ENCODE results near the gene ZBTB11. TPM values are rescaled to one million over a fixed set of nuclear protein-coding genes. Genes with fewer than 3 reads are reported as not detected.
A peak's percentile ranks its signal among the peaks of the same experiment; 100 is the strongest.
"Not testable (repeated sequence)": the region's sequence is repeated elsewhere in the genome, so short reads cannot be mapped to it uniquely, and the experiment has no call there.

ZBTB11 gene
- total RNA-seq, 1 experiment from 2014 or later = 22.4 TPM

GRCh38 chr3:101685050-101685400 lies 8.1 kb upstream of the ZBTB11 start:
- CTCF ChIA-PET = no interaction called here
- no peaks in the 10 kb centered on the region for H3K9me3 ChIP-seq (ENCODE audit: low read depth, low read length, poor library complexity, severe bottlenecking)
- no TSS peak for BruUV-seq (replicated peaks)
- DNase-seq (ENCODE audit: low spot score) = no peak
- intact Hi-C loops (cut with micrococcal nuclease; ENCODE audit: unreplicated experiment) = no loop called here
- H3K27ac ChIP-seq (ENCODE audit: low read depth, low read length, poor library complexity, severe bottlenecking) = peak overlapping the region; percentile 94
- peaks cover 21% of the 10 kb centered on the region for H3K4me1 ChIP-seq (ENCODE audit: insufficient read depth, low read length, poor library complexity, severe bottlenecking)
- no peaks in the 10 kb centered on the region for H3K27me3 ChIP-seq (replicated peaks; ENCODE audit: insufficient read depth, low read depth, low read length, poor library complexity)
- H3K36me3 ChIP-seq (ENCODE audit: insufficient read depth, low read length, poor library complexity, severe bottlenecking) = peaks cover 60% of the 10 kb centered on the region
- TF ChIP-seq, protein P1, sequence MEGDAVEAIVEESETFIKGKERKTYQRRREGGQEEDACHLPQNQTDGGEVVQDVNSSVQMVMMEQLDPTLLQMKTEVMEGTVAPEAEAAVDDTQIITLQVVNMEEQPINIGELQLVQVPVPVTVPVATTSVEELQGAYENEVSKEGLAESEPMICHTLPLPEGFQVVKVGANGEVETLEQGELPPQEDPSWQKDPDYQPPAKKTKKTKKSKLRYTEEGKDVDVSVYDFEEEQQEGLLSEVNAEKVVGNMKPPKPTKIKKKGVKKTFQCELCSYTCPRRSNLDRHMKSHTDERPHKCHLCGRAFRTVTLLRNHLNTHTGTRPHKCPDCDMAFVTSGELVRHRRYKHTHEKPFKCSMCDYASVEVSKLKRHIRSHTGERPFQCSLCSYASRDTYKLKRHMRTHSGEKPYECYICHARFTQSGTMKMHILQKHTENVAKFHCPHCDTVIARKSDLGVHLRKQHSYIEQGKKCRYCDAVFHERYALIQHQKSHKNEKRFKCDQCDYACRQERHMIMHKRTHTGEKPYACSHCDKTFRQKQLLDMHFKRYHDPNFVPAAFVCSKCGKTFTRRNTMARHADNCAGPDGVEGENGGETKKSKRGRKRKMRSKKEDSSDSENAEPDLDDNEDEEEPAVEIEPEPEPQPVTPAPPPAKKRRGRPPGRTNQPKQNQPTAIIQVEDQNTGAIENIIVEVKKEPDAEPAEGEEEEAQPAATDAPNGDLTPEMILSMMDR (conservative IDR thresholded peaks at IDR 0.05; ENCODE audit: low read depth, low read length) = no peak
- TF ChIP-seq EZH2 (IDR thresholded peaks at IDR 0.05; ENCODE audit: borderline replicate concordance, low read depth, low read length, poor library complexity, severe bottlenecking) = no peak
- POLR2A ChIA-PET (ENCODE audit: low non-redundant PET) = interaction anchor here (0.6 kb wide), 1 partner anchor 865 kb away, joined by 9 read pairs; no protein-coding TSS in a partner anchor
- peak overlapping the region; percentile 75 for H3K4me3 ChIP-seq (ENCODE audit: low read depth, low read length, poor library complexity, severe bottlenecking)

DNA sequence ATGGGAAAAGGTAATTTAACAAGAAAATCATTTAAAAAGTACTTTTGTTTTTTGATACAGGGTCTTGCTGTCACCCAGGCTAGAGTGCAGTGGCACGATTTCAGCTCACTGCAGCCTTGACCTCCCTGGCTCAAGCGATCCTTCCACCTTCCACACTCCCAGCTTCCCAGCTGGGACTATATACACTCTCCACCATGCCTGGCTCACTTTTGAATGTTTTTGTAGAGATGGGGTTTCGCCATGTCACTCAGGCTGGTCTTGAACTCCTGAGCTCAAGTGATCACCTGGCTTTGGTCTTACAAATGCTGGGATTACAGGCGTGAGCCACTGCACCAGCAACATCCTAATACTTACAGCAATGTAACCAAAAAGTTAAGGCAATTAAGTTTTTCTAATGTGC lies 3.5 kb upstream of the ZBTB11 start:
- no peak for TF ChIP-seq EZH2 (IDR thresholded peaks at IDR 0.05; ENCODE audit: borderline replicate concordance, low read depth, low read length, poor library complexity, severe bottlenecking)
- TF ChIP-seq, protein P1 (conservative IDR thresholded peaks at IDR 0.05; ENCODE audit: low read depth, low read length) = no peak
- CTCF ChIA-PET = no interaction called here

GRCh38 chr3:101678837-101679236 lies 1.9 kb upstream of the ZBTB11 start:
- H3K27me3 ChIP-seq (replicated peaks; ENCODE audit: insufficient read depth, low read depth, low read length, poor library complexity); POLR2A ChIA-PET (ENCODE audit: low non-redundant PET); CTCF ChIA-PET; H3K9me3 ChIP-seq (ENCODE audit: low read depth, low read length, poor library complexity, severe bottlenecking); H3K4me3 ChIP-seq (ENCODE audit: low read depth, low read length, poor library complexity, severe bottlenecking); DNase-seq (ENCODE audit: low spot score); BruUV-seq (replicated peaks); H3K27ac ChIP-seq (ENCODE audit: low read depth, low read length, poor library complexity, severe bottlenecking): not testable (repeated sequence)
- Histone ChIP-seq H3K4me1 (ENCODE audit: insufficient read depth, low read length, poor library complexity, severe bottlenecking) (peaks cover 21% of the 10 kb centered on the region), H3K36me3 (ENCODE audit: insufficient read depth, low read length, poor library complexity, severe bottlenecking) (peaks cover 43% of the 10 kb centered on the region)
- intact Hi-C loops (cut with micrococcal nuclease; ENCODE audit: unreplicated experiment) = loop anchor here (5.0 kb wide), 1 partner anchor 107 kb away; the partner anchor contains the start of gene PCNP

More for the DNA sequence above, 3.5 kb upstream of the ZBTB11 start:
- no peak overlapping the region for H3K27ac ChIP-seq (ENCODE audit: low read depth, low read length, poor library complexity, severe bottlenecking)
- intact Hi-C loops (cut with micrococcal nuclease; ENCODE audit: unreplicated experiment) = no loop called here
- peaks cover 60% of the 10 kb centered on the region for H3K36me3 ChIP-seq (ENCODE audit: insufficient read depth, low read length, poor library complexity, severe bottlenecking)
- DNase-seq (ENCODE audit: low spot score) = no peak
- POLR2A ChIA-PET (ENCODE audit: low non-redundant PET) = no interaction called here
- BruUV-seq (replicated peaks) = no TSS peak
- H3K4me1 ChIP-seq (ENCODE audit: insufficient read depth, low read length, poor library complexity, severe bottlenecking) = peaks cover 29% of the 10 kb centered on the region
- H3K9me3 ChIP-seq (ENCODE audit: low read depth, low read length, poor library complexity, severe bottlenecking) = no peaks in the 10 kb centered on the region
- H3K27me3 ChIP-seq (replicated peaks; ENCODE audit: insufficient read depth, low read depth, low read length, poor library complexity) = no peaks in the 10 kb centered on the region
- no peak overlapping the region for H3K4me3 ChIP-seq (ENCODE audit: low read depth, low read length, poor library complexity, severe bottlenecking)

All from A673 (cell line).